GM18517 (cell line): ENCODE results near the gene ACOT8.
A peak's percentile ranks its signal among the peaks of the same experiment; 100 is the strongest.
"Not testable (repeated sequence)": the region's sequence is repeated elsewhere in the genome, so short reads cannot be mapped to it uniquely, and the experiment has no call there.

ENCODE experiments used
- ATAC-seq: cut with Tn5 transposase; IDR thresholded peaks from one replicate; pipeline ENCODE4 v1.9.1; 2021; ENCODE audit warnings: mild to moderate bottlenecking, moderate library complexity; ENCODE audit not compliant: unreplicated experiment

The ACOT8 gene

DNA sequence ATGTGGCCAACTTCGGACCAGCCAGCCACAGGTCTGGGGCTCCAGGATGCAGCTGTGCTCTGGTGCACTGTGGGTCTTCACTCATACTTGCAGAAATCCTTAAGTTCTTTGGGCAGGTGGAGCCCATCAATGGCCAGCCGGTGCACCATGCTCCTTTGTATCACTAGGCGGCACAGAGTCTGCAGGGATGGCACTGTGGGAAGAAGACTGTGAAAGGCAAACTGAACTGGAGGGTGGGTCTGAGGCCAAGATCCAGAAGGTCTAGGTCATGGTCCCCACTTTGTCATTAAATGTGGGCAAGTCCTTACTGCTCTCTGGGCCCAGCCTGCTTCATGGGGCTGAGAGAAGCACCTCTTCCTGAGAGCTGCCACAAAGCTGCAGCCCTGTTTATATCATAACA, 31.5 kb upstream of the ACOT8 start:
- ATAC-seq: no peak

DNA sequence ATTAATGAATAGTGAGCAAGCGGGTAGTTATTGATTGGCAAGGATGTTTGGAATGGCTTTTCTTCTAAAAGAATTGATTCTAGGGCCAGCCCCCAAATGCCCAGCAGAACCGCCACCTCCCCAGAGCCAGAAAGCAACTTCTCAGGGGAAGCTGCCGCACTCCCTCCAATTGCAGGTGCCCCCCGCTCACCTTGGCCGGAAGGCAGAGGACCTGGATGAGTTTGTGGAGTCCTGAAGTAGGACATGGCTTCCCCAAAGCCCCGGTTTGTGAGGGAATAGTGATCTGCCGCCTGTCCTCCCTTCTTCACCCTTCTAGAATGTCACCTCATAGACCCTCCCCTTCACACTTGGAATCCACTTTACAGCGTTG, 30.1 kb upstream of the ACOT8 start, which contains the start of gene SPATA25:
Gene SPATA25 (minus strand): TSS at position 277 of the 370 bp plus-strand sequence. CDS start 32 bp downstream, at position 245.
- no peak for ATAC-seq

DNA sequence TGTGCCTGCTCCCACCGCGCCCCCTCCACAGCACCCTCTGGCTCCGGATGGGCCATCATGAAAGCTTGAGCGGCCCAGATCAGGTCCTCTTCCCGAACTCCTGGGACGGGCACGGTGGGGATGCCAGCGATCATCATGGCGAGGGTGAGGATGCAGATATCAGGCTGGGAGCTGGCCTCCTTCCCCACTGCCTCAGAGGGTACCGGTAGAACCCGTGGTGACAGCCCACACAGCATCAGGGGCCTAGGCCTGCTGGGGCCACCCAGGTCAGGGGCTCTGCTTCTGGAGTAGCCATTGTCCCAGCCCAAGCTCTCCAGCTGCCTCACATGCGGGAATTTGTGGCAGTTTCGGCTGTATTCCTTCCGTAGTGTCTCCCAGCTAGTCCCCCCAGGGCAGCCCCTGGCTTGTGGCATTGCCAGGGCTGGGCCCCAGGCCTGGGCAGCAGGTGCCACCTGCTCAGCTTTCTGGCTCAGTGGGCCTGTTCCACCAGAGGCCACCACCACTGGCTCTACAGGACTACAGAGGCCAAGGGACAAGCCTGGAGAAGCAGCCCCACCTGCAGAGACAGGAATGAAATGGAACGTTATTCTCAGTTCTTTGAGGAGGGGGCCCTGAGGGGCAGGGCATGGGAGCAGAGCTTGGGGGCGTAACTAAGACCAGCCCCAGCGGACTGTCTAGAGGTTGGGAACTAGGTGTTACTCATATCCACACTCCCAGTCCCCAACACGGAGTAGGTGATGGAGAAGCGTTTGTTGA, 29.6 kb upstream of the ACOT8 start:
- no peak for ATAC-seq

DNA sequence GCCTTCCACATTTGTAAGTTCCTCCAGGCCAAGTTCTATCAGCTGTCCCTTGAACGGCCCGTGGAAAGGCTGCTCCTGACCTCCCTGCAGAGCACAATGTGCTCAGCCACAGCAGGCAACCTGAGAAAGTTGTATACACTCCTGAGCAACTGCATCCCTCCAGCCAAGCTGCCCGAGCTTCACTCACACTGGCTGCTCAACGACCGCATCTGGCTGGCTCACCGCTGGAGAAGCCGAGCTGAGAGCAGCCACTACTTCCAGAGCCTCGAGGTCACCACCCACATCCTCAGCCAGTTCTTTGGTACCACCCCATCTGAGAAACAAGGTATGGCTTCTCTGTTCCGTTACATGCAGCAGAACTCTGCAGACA, 25.9 kb upstream of the ACOT8 start:
- ATAC-seq: no peak

DNA sequence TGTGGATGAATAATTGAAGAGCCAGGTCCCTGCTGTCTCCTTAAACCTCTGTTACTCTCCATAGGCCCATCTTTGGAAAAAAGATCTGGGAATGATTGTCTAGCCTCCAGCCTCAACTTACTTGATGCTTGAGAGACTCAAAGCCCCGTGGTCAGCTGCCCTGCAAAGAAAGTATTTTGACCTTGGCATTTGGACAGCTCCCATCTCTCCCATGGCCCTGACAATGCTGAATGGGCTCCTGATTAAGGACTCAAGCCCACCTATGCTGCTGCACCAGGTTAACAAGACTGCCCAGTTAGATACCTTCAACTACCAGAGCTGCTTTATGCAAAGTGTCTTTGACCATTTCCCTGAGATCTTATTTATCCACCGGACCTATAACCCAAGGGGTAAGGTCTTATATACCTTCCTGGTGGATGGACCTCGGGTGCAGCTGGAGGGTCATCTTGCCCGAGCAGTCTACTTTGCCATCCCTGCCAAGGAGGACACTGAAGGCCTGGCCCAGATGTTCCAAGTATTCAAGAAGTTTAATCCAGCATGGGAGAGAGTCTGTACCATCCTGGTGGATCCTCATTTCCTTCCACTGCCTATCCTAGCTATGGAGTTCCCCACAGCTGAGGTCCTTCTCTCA, 25.4 kb upstream of the ACOT8 start:
- ATAC-seq: no peak

DNA sequence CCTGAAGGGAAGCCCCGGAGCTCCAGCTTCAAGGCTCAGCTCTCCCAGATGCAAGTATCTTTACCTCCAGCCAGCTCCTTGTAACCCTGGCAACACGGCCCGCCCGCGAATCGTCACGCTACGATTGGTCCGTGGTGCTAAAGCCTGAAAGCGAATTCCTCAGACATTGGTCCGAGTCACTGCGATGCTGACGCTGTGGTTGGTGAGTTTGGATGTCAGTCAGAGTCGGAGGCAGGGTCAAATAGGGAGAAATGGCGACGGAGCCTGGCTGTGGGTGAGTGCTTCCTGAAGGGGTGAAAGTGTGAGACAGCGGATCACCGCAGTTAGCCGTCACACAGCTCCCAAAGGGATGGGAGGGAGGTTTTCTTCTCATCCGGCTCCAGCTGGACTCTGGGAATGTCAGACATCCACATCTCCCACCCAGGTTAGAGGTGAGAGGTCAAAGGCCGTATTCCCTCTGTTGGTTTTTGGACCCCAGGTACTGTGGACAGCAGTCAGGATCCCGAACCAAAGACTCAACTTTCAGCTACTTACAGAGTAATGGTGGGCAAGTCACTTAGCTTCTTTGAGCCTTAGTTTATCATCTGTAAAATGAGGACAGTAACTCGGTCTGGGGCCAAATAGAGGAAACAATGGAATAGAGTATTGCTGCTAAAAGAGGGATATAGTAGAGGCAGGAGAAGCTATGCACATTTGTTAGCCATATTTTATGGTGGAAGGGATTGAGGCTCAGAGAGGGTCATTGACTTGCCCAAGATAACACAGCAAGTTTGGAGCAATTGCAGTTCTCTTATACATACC, 24.0 kb upstream of the ACOT8 start, which contains the start of gene ZSWIM1:
Gene ZSWIM1 (plus strand): TSS at position 240 of the 801 bp plus-strand sequence. CDS start 1,366 bp downstream, outside the sequence.
- peak; percentile 98 for ATAC-seq

DNA sequence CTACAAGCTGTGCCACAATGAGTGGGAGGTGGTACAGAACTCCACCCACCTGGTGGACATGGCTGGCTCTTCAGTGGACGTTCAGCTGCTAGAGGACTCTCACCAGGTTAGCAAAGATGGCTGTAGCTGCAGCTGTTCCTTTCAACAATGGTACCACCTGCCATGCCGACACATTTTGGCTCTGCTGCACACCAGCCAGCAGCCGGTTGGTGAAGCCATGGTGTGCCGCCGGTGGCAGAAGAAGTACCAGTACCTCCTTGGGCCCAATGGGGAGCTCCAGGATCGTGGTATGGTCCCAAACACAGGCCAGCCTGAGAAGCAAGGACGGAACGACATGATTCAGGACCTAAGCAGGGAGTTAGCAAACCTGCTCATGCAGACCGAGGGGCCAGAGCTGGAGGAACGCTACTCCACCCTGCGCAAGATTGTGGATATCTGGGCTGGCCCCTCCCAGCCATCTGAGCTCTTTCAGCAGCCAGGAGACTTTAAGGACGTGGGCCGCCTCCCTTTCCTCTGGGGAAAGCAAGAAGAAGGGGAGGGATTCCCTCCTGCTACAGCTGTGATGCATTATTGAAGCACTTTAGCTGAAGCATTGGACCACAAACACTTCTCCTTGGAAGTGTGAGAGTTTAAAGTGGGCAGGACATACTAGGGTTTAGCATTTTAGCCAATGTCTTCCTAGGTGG, 21.0 kb upstream of the ACOT8 start:
- no peak for ATAC-seq

DNA sequence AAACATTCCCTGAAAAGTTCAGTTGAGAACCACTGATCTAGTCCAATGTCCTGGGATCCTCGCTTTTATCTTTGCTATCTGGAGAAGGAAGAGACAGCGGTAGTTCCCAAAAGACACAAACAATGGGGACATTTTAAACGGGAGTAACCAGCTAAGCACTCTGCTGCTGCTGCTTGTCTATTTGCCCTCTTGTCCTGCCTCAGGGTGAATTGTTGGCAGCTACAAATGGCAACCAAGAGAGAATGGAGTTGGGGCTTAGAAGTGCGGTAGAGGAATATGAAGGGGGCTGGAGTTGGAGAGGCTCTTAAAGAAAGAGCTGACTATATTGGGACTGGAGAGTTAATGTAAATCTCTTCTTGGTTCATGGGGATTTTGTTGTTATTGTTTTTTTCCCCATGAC, 17.4 kb upstream of the ACOT8 start:
- no peak for ATAC-seq

DNA sequence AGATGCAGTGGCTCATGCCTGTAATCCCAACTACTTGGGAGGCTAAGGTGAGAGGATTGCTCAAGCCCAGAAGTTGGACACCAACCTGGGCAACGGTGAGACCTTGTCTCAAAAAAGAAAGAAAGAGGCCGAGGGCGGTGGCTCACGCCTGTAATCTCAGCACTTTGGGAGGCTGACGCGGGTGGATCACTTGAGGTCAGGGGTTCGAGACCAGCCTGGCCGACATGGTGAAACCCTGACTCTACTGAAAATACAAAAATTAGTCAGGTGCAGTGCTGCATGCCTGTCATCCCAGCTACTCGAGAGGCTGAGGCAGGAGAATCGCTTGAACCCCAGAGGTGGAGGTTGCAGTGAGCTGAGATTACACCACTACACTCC, 16.9 kb upstream of the ACOT8 start:
- ATAC-seq: not testable (repeated sequence)

DNA sequence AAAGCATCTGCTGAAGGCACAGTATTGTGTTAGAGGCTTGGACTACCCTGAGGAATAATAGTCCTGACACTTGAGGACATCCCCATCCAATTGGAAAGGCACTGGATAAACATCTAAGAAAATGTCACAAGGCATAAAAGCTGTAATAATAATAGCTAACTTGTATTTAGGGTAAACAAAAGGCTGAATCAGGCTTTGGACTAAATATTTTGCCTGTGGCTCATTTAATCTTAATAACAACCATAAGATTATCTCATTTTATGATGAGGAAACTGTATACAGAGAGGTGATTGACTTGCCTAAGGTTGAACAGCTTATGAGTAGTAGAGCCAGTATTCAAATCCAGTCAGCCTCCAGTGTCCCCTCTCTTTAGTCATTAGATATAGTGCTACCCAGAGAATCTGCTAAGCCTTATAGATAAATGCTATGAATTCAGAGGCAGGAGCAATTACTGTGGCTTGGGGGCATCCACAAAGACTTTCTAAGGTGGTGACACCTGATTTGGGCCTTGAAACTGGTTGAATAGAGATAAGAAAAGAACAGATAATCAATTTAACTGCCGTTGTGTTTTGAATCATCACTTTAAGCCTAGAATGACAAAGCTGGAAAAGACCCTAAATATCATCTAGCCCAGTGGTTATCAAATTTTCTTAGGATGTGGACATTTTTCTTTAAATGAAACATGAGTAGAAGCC, 16.4 kb upstream of the ACOT8 start:
- ATAC-seq: no peak

DNA sequence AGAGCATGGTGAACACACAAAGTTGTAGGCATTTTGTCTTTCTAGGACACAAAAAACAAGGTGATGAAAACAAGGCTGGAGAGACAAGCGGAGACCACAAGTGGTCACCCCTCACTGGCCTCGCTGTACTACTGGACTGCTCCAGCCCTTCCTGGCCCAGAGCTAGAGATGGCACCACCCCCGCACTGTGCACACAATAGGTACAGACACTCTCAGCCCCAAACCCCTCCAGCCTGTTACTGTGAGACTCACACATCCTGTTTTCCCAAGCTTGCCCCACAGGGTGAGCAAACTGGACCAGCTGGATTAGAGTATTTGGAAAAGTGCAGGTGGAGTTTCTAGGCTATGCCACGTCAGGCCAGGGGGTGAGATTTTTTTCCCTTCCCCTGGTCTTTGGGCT, 15.4 kb upstream of the ACOT8 start:
- no peak for ATAC-seq

DNA sequence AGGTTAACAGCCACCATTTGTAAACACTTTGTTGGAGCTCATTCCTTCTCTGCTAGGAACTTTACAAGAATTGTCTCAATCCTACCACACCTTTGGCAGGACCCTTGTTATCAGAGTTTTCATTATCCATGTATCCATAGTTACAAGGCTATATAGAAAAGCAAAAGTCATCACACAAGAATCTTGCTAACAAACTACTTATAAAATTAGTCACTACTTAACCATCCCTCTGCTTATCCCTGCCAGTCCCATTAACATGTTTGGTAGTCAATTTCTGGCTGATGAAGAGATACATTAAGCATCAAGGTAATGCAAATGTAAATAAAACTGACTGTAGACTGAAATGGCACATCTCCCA, 10.6 kb upstream of the ACOT8 start:
- no peak for ATAC-seq

DNA sequence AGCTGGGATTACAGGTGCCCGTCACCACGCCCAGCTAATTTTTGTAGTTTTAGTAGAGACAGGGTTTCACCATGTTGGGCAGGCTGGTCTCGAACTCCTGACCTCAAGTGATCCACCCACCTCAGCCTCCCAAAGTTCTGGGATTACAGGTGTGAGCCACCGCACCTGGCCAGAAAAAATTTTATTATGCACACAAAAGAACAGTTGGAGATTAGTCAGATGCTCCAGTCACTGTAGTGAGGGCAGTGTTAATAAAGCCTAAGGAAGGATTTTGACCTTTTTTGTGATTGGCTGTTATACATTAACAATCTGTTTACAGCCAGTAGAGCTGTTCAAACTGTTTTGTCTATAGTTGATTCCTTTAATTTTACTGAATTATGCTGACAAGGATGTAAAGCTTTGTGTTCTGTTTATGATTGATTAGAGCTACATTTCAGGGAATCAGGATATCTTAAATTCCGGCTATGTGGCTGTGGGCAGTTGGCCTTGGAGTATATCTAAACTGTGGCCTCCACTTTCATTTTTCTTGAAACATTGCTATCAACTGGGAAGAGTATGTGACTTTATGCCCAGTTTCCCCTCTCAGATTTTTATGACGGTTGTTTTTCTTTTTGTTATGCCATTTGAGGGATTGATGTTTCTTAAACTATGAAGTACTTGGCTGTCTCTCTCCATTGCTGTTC, 10.1 kb upstream of the ACOT8 start:
- ATAC-seq: no peak

DNA sequence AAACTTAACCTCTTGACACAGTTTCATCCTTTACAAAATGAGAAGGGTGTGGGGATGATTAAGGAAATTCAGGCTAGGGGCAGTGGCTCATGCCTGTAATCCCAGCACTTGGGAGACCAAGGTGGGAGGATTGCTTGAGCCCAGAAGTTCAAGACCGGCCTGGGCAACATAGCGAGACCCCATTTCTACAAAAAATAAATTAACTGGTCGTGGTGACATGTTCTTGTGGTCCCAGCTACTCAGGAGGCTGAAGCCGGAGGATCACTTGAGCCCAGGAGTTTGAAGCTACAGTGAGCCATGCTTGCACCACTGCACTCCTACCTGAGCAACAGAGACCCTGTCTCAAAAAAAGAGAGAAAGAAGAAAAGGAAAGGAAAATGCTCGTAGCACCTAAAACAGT, 9.3 kb upstream of the ACOT8 start:
- ATAC-seq: no peak

DNA sequence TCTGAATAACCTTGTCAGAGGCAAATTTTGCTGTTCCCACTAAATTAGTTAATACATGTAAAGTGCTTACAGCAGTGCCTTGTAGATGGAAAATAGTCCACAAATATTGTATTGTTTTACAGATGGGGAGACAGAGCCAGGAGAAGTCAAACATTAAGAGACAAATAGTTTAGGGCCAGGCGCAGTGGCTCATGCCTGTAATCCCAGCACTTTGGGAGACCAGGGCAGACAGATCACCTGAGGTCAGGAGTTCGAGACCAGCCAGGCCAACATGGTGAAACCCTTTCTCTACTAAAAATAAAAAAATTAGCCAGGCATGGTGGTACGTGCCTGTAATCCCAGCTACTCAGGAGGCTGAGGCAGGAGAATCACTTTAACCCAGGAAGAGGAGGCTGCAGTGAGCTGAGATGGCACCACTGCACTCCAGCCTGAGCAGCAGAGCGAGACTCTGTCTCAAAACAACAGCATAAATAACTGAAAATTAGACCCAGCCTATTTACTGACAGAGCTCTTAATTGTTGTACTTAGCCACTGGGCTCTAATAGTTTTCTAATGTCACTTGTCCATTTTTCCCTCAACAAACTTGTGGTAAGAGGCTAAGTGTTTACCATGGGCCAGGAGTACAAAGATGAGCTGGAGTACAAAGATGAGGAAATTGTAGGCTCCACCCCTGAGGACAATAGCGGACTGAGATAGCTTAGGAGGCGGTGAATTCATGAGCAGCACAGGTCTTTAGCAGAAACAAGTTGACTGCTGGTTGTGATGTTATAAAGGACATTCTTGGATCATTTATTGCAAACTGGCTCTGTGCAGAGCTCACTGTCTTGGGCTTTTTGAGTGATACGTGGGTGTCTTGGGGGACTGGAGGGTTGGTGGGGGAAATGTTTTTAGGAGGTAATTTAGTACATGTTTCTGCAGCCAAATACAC, 6.6 kb upstream of the ACOT8 start:
- no peak for ATAC-seq

DNA sequence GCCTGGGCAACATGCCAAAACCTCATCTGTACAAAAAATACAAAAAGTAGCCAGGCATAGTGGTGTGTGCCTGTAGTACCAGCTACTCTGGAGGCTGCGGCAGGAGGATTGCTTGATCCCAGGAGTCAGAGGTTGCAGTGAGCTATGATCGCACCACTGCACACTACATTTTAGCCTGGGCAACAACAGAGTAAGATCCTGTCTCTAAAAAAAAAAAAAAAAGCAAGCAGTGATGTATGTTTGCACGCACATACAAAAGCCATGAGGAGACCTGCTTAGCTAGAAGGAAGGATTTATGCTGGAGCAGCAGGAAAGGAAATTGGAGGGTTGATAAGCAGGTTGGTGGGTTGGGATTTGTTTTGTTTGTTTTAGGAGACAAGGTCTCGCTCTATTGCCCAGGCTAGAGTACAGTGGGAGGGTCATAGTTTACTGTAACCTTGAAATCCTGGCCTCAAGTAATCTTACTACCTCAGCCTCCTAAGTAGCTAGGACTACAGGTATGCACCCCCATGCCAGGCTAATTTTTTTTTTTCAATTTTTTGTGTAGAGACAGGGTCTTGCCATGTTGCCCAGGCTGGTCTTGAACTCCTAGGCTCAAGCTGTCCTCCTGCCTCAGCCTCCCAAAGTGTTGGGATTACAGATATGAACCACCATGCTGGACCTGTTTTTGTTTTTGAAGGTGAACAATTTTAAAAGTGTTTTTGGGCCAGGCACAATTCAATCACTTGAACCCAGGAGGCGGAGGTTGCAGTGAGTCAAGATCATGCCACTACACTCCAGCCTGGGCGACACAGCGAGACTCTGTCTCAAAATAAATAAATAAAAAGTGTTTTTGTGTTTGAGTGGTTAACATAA, 4.3 kb upstream of the ACOT8 start:
- no peak for ATAC-seq

DNA sequence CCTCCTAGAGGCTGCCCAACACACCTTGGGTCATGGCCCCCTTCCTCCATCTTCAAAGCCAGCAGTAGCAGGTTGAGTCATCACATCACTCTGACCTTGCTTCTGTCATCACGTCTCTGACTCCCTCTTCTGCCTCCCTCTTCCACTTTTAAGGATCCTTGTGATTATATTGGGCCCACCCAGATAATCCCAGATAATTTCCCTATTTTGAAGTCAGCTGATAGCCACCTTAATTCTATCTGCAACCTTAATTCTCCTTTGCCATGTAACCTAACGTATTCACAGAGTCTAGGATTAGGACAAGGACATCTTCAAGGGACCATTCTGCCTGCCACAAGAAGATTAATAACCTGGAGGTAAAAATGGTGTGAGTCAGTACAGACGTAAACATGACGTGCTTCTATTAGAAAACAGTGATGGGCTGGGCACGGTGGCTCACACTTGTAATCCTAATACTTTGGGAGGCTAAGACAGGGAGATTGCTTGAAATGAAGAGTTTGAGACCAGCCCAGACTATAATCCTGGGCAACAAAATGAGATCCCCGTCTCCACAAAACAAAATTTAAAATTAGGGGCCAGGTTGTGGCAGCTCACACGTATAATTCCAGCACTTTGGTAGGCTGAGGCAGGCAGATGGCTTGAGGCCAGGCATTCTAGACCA, 3.5 kb upstream of the ACOT8 start:
- ATAC-seq: no peak

DNA sequence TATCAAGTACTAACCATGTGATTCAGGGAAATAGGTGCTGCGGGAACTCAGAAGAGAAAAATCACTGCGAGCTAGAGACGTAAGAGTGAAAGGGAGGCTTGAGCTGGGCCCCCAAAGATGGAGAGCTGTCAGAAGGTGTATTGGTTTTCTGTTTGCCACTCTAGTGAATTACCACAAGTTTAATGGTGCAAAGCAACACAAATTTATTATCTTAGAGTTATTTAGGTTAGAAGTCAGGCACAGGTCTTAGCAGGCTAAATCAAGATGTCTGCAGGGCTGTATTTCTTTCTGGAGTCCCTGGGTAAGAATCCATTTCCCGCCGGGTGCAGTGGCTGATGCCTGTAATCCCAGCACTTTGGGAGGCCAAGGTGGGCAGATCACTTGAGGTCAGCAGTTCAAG, 2.7 kb upstream of the ACOT8 start:
- ATAC-seq: no peak
